ENCODE measurements around the gene SLC25A33.
"Not testable (repeated sequence)": the region's sequence is repeated elsewhere in the genome, so short reads cannot be mapped to it uniquely, and the experiment has no call there.

Gene SLC25A33, protein sequence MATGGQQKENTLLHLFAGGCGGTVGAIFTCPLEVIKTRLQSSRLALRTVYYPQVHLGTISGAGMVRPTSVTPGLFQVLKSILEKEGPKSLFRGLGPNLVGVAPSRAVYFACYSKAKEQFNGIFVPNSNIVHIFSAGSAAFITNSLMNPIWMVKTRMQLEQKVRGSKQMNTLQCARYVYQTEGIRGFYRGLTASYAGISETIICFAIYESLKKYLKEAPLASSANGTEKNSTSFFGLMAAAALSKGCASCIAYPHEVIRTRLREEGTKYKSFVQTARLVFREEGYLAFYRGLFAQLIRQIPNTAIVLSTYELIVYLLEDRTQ

GRCh38 chr1:9539165-9539828, at the start of gene SLC25A33:
SLC25A33 (plus strand) TSS chr1:9539465; CDS start chr1:9539692, 227 bp downstream.
- peak; percentile 95 for DNase-seq (ENCODE audit: low read depth)

DNA sequence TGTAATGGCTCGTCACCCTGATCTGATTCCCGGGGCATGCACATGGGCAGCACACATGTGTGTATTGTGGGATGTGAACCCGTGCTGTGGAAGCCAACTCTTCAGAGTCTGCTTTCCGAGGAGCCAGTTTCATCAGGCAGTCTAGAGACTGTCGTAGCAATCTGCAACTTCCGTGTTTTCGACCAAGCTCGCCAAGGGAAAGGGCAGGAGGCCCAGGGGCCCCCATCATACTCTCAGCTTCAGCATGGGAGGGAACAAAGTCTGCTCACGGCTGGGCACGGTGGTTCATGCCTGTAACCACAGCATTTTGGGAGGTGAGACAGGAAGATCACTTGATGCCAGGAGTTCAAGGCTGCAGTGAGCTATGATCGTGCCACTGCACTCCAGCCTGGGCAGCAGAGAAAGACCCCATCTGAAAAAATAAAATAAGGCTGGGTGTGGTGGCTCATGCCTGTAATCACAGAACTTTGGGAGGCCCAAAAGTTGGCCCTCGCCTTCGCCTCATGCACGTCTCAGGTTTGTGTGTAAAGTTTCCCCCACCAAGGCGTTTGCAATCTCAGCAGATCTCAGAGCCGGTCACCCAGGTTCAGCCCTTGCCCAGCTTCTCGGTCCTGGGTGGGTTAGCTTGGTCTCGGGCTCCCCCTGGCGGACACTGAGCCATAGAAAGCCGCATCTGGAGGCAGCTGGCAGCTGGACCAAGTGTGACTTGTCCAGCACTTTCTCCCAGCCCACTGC, 48.5 kb upstream of the SLC25A33 start:
- DNase-seq (ENCODE audit: low read depth) = peak; percentile 73

GRCh38 chr1:9493326-9493725, 45.9 kb upstream of the SLC25A33 start:
- DNase-seq (ENCODE audit: low read depth) = no peak

DNA sequence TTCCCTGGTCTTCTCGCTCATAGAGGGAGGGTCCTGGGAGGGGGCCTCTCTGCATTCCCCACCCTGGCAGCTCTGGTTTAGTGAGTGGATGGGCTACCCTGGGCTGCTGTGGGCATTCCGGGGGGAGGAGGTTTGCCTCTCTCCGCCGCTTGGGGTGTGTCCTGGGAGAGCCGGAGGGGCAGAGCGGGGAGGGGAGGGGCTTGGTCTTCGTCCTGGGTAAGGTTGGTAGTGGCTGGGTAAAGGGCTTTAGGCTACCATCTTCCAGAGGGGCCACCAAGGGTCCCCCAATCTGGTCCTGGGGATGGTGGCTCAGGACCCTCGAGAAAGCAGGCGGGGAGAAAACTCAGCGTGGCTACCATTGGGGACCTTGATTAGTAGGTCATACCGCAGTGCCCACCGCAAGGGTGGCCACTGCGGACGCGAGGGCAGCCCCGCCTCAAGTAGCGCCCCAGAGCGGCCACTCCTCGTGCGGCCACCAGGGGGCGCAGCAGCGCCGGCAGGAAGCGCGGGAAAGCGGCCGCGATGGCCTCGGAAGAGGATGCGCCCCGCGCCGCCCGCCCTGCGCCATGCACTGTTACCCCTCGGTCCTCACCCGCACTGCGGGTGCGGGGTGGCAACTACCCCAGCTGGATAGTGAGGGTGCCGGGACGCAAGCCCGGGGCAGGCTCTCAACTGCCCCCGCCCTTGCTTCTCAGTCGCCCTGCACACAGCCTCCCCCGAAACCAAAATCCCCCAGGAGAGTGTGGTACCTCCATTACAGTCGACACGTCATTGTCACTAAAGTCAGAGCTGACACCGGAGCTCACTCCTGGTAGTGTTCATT, 44.1 kb upstream of the SLC25A33 start:
- peak; percentile 50 for DNase-seq (ENCODE audit: low read depth)

DNA sequence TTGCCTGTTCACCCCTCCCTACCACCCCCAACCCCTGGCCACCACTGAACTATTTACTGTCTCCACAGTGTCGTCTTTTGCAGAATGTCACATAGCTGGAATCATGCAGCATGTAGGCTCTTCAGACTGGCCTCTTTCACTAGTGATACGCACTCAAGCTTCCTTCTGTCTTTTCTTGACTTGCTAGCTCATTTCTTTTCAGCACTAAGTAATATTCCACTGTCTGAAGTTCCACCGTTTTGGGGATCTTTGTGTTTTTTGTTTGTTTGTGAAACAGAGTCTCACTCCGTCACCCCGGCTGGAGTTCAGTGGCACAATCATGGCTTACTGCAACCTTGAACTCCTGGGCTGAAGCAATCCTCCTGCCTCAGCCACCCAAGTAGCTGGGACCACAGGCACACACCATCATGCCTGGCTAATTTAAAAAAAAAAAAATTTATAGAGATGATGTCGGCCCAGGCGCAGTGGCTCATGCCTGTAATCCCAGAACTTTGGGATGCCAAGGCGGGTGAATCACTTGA, 43.4 kb upstream of the SLC25A33 start:
- no peak for DNase-seq (ENCODE audit: low read depth)

DNA sequence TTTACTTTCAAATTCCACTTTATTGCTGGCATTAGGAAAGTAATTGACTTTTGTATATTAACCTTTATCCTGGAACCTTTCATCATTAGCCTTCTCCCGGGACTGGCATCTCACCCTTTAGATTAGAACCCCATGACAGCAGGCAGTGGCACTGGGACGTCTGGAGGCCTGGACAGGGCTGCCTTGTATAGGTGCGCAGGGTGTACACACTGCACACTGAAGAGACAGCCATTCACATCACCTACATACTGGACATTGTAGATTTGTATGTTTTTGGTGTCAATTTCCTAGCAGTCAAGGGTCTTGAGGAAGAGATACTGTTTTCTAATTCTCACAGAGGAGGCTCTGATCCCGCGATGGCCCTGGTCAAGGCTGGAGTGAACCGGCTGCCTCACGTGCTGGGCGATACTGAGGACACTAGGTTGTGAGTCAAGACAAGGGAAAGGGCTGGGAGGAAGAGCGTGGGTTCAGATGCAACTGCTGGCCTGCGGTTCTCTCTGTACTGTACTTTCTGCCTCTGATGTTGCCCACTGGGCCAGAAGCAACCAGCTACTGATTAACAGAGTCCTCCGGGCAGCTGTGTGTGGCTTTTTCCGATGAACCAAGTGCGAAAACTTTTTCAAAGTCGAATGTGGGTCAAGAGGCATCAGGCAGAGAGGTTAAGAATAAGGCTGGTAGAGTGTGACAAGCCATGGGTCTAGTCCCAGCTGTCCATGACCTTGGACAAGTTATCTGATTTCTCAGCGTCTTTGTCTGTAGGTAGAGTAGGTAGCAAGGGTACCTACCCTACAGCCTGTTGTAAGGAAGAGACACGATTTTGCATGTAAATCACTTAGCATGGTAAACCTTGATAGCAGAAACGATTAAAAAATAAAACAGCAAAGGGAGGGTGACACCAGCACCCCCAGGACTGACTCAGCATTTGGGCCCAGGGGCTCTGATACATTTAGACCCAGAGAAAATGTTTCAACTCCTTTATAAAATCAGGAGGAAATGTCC, 38.2 kb upstream of the SLC25A33 start:
- DNase-seq (ENCODE audit: low read depth) = no peak

DNA sequence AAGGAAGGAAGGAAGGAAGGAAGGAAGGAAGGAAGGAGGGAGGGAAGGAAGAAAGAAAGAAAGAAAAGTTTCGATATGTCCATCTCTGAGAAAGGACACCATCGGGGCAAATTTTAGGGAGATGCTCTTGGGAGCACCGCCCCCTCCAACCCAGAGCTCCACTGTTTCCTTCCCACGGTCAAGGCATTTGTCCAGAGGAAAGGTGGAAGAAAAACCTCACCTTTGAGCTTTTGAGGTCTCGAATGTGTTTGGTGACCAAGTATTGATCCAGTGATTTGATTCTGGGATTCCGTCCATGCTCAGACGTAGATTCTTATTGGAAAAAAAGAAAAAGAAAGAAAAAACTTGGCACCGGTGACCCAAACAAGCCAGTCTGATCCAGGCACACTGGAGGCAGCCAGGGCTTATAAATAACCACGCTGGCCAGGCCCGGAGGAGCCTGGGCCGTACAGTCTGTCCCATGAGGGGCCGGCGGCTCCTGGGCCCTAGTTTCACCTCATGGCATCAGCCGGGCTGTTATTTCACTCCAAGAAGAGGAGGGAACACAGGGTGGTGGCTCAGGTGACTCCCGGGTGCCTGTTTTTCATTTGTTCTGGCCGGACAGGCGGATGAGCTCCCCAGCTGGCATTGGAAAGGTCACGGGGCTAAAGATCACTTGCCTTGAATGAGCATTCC, 36.1 kb upstream of the SLC25A33 start:
- no peak for DNase-seq (ENCODE audit: low read depth)

DNA sequence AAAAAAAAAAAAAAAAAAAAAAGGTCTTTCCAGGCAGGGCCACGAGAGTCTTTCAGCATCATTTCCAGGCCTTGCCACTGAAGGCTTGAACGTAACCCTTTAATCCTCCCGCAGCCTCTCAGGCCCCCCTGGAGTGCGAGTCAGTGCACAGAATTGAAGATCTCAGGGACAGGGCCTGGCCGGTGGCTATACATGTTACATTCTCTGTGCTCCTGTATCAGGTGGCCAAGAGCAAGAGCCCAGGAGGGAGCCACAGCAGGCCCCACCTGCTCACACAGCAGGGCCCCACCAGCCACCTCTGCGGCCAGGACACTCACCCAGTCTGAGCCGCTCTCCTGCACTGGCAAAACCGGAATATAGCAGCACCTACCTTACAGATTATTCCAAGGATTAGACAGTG, 34.1 kb upstream of the SLC25A33 start:
- DNase-seq (ENCODE audit: low read depth) = no peak

- no peak for DNase-seq (ENCODE audit: low read depth)
These were observed 32.4 kb upstream of the SLC25A33 start for GRCh38 chr1:9506901-9507300.

GRCh38 chr1:9510130-9510529, 29.1 kb upstream of the SLC25A33 start:
- no peak for DNase-seq (ENCODE audit: low read depth)

DNA sequence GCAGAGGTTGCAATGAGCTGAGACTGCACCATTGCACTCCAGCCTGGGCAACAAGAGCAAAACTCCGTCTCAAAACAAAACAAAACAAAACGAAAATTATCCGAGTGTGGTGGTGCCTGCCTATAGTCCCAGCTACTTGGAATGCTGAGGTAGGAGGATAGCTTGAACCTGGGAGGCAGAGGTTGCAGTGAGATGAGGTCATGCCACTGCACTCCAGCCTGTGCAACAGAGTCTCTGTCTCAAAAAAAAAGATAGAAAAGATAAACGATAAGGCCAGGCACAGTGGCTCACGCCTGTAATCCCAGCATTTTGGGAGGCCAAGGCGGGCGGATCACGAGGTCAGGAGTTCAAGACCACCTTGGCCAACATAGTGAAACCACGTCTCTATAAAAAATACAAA, 23.7 kb upstream of the SLC25A33 start:
- DNase-seq (ENCODE audit: low read depth) = not testable (repeated sequence)

- no peak for DNase-seq (ENCODE audit: low read depth)
These were observed 20.7 kb upstream of the SLC25A33 start for GRCh38 chr1:9518454-9518998.

- DNase-seq (ENCODE audit: low read depth) = no peak
These were observed 18.9 kb upstream of the SLC25A33 start for GRCh38 chr1:9520411-9520810.

DNA sequence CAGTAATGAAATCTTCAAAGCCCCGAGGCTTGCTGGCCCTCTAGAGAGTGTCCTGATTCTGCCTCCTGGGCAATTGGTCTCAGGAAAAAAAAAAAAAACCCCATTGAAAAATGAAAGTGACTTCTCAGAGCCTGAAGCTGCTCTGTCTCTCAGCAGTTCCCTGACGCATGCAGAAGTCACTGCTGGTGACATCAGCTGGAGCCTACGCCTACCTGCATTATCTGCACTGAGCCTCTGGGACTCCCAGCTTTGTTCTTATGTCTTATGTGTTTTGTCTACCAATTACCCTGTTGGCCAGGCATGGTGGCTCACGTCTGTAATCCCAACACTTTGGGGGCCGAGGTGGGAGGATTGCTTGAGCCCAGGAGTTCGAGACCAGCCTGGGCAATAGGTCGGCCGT, 10.1 kb upstream of the SLC25A33 start:
- no peak for DNase-seq (ENCODE audit: low read depth)

DNA sequence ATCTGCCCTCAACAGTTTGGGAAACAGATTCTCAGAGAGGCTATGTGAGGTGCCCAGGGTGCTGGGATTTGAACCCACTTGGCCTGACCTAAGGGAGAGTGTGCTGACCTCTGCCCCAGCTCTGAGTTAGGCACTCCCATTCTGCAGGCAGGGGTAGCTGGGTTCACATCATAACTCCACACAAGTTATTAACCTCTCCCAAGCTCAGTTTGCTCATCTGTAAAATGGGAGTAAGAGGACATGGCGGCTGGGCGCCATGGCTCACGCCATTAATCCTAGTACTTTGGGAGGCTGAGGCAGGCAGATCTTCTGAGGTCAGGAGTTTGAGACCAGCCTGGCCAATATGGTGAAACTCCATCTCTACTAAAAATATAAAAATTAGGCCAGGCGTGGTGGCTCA, 8.9 kb upstream of the SLC25A33 start:
- DNase-seq (ENCODE audit: low read depth) = no peak

- DNase-seq (ENCODE audit: low read depth) = no peak
These were observed 4.3 kb upstream of the SLC25A33 start for GRCh38 chr1:9534953-9535352.

- no peak for DNase-seq (ENCODE audit: low read depth)
These were observed 3.0 kb upstream of the SLC25A33 start for GRCh38 chr1:9536301-9536700.

DNA sequence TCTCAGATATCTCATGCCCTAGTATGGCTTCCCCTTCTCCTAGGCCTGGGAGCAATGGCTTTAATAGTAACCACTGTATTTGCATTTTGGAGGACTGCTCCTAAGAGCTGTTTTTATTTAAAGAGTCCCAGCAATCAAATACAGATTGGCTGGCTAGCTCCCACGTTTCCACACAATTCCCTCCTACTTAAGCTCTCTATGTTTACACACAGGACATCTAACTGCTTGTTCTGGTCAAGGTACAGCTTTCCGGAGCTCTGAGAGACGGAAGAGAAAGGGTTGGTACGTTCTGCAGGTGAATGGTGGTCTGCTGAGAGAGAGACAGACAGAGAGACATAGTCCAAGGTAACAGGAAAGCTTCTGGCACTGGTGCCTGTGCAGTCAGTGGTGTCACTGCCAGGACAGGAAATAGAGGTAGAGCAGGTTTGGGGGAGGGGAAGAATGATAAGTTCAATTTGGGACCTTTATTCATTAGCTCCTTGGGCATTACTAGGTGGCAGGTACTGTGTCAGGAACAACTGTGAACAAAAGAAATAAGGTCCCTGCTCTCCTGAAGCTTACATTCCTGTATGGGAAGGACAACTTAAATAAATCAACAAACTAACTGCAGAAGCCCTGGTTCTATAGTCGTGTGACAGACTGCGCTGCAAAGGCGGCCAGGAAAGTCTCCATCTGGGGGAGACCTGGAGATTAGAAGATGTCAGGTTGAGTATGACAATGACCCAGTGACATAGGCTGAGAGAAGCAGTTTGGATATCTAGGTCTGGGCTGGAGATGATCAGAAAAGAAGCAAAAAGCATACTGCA, 1.2 kb upstream of the SLC25A33 start:
- DNase-seq (ENCODE audit: low read depth) = no peak

- DNase-seq (ENCODE audit: low read depth) = no peak
These were observed 548 bp upstream of the SLC25A33 start for GRCh38 chr1:9538669-9539164.

Data from activated T-helper 9 cell treated with anti-CD3 and anti-CD28 coated beads, Interleukin-2, amount 50 U/mL, for 16 hours (primary cell).